Right lobe of liver (tissue), 6 donors: ENCODE measurements around the gene CRLF2. TPM values are rescaled to one million over a fixed set of nuclear protein-coding genes. Genes with fewer than 3 reads are reported as not detected.
"Not testable (repeated sequence)": the region's sequence is repeated elsewhere in the genome, so short reads cannot be mapped to it uniquely, and the experiment has no call there.

ENCODE experiments used
- ATAC-seq, 4 donors: fragments of 200-7000 bp; cut with Tn5 transposase; one replicate each; pipeline ENCODE4 v1.9.1; 2020; ENCODE audit warnings: mild to moderate bottlenecking in 4 of 4, moderate library complexity in 4 of 4
- DNase-seq, 3 donors: peaks; one replicate each; pipeline ENCODE4 v3.0.0-alpha.2; 2020
- H3K27ac ChIP-seq, 3 donors: fragments of 200-600 bp; one replicate each; pipeline ENCODE4 v1.8.0; 2022
- H3K27me3 ChIP-seq, 2 donors: fragments of 200-600 bp; one replicate each; pipeline ENCODE4 v1.8.0; 2022
- H3K36me3 ChIP-seq, 4 donors: fragments of 200-600 bp; sonication (generic) in 1 of 4; one replicate each; pipeline versions ENCODE4 v1.5.1 to v1.8.0; 2017 to 2022; ENCODE audit warnings: control low read depth in 1 of 4
- H3K4me1 ChIP-seq, 4 donors: fragments of 200-600 bp; sonication (generic) in 1 of 4; one replicate each; pipeline versions ENCODE4 v1.5.1 to v1.8.0; 2017 to 2022; ENCODE audit warnings: control low read depth in 1 of 4
- H3K4me3 ChIP-seq, 3 donors: fragments of 200-600 bp; one replicate each; pipeline ENCODE4 v1.8.0; 2022
- H3K9me3 ChIP-seq, 4 donors: fragments of 200-600 bp; sonication (generic) in 1 of 4; one replicate each; pipeline versions ENCODE4 v1.5.1 to v1.8.0; 2017 to 2022; ENCODE audit warnings: control low read depth in 1 of 4
- CTCF ChIP-seq, 4 donors: fragments of 200-600 bp in 3 of 4; fragments of 450-650 bp in 1 of 4; IDR thresholded peaks; one replicate each; pipeline versions ENCODE4 v1.5.1 to v1.8.0; 2016 to 2022; ENCODE audit warnings: antibody characterized with exemption in 4 of 4, mild to moderate bottlenecking in 2 of 4
- POLR2A ChIP-seq: fragments of 450-650 bp; IDR thresholded peaks from one replicate; pipeline ENCODE4 v1.6.1; 2017; ENCODE audit warnings: antibody characterized with exemption, mild to moderate bottlenecking
- WGBS: methylation state at CpG from one replicate; pipeline ENCODE4 v1.1.6; 2018; ENCODE audit warnings: low coverage, low lambda C conversion rate; ENCODE audit not compliant: insufficient coverage; ENCODE audit errors: missing lambda C conversion rate; 5-methylcytosine and 5-hydroxymethylcytosine counted together
- intact Hi-C, 2 donors: fragments of 100-400 bp; cut with DNase I; formaldehyde crosslinking; loops; one replicate each; pipeline versions ENCODE4 v1.11.2 to v1.14.1; 2022
- total RNA-seq, 6 experiments: library from RNA; depleted of rRNA in 2 of 6; stranded (reverse); fragments of >200 nt in 2 of 6; fragmentation: NEBNext Ultra II Directional in 3 of 6; extraction: Animal tissue kit (Norgen Biotek cat#: 25700) in 3 of 6; gene quantifications; one replicate each; pipeline versions ENCODE4 v1.1.0 to v1.2.4, GENCODE V29; 2016 to 2023
- donor health status: DM: no; HTN: yes; CAD: no.
- donor health status: DM: no; HTN: no; CAD: no.
- donor health status: DM: no; HTN: no; CAD: no.
- donor health status: DM: no; HTN: yes; CAD: no.
- donor health status: DM: no; HTN: yes; CAD: no.

The CRLF2 gene
- total RNA-seq, 6 experiments from 2014 or later, result 0.55 TPM; not detected in 5

DNA sequence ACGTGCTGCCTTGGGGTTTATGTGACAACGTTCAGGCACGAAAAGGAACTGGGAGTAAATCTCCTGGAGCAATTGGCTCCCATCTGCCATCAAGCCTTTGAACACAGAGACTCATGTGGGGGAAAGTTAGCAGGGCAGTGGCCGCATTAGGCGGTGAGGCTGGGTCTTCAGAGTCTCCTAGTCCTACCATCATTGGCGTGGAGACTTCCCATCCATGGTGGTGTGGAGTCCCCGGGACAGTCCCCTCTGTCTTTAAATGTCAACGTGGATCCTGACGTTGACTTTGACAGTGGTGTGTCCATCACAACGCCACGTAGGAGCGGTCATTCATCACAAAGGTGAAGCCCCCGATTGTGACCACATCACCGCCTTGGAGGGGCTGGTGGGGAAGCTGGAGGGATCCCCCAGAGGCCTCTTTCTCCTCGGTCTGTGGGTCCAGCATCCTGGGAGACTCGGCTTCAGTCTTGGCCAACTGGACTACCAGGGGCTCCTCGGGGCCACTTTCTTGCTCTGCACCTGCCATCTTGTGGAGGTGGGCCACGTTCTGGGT is 21.8 kb downstream of the CRLF2 start:
- TF ChIP-seq POLR2A (no peak), CTCF (IDR thresholded peaks at IDR 0.05) (no peak)
- peak in 1 of 3 donors; percentile 22 for DNase-seq
- intact Hi-C loops, result no loop called here
- ATAC-seq, result no peak
- H3K36me3 ChIP-seq, result no peaks in the 10 kb centered on the region
- H3K4me3 ChIP-seq, result no peak overlapping the region
- H3K27ac ChIP-seq, result no peak overlapping the region
- no peaks in the 10 kb centered on the region for H3K27me3 ChIP-seq
- H3K4me1 ChIP-seq, result no peaks in the 10 kb centered on the region
- WGBS, result 68% methylated on average over 5 of the region's 18 CpGs
- no peaks in the 10 kb centered on the region for H3K9me3 ChIP-seq

- no peak for TF ChIP-seq CTCF (IDR thresholded peaks at IDR 0.05)
- no peak for TF ChIP-seq POLR2A
- H3K9me3 ChIP-seq, result no peaks in the 10 kb centered on the region
- H3K4me3 ChIP-seq, result no peak overlapping the region
- WGBS, result 69% methylated on average over 4 of the region's 10 CpGs
- intact Hi-C loops, result no loop called here
- no peaks in the 10 kb centered on the region for H3K36me3 ChIP-seq
- no peak overlapping the region for H3K27ac ChIP-seq
- DNase-seq (peak in 1 of 3 donors; percentile 17), ATAC-seq (no peak)
- no peaks in the 10 kb centered on the region for H3K27me3 ChIP-seq
- no peaks in the 10 kb centered on the region for H3K4me1 ChIP-seq
These were observed 26.9 kb downstream of the CRLF2 start for GRCh38 chrX:1185561-1185960.

- ATAC-seq (no peak), DNase-seq (peak in 1 of 3 donors; percentile 17)
- Histone ChIP-seq H3K4me3 (no peak overlapping the region), H3K27ac (no peak overlapping the region), H3K4me1 (no peaks in the 10 kb centered on the region), H3K27me3 (no peaks in the 10 kb centered on the region), H3K36me3 (no peaks in the 10 kb centered on the region), H3K9me3 (no peaks in the 10 kb centered on the region)
- no peak for TF ChIP-seq POLR2A
- no peak for TF ChIP-seq CTCF (IDR thresholded peaks at IDR 0.05)
- 62% methylated on average over 4 of the region's 4 CpGs for WGBS
- intact Hi-C loops, result no loop called here
These were observed 30.2 kb downstream of the CRLF2 start for GRCh38 chrX:1182211-1182610.

DNA sequence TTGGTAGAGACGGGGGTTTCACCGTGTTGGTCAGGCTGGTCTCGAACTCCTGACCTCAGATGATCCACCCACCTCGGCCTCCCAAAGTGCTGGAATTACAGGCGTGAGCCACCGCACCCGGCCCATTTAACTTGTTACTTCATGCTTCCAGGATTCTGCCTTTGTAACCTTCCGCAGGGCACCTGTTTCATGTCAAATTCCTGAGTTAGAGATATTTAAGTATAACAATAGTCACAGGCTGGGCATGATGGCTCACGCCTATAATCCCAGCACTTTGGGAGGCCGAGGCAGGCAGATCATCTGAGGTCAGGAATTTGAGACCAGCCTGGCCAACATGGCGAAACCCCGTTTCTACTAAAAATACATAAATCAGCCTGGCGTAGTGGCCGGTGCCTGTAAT is 30.8 kb downstream of the CRLF2 start:
- H3K9me3 ChIP-seq, H3K36me3 ChIP-seq, H3K27me3 ChIP-seq, H3K4me1 ChIP-seq, ATAC-seq, DNase-seq, H3K4me3 ChIP-seq, H3K27ac ChIP-seq, intact Hi-C loops: not testable (repeated sequence)
- 69% methylated on average over 10 of the region's 14 CpGs for WGBS

GRCh38 chrX:1181170-1181569 is 31.3 kb downstream of the CRLF2 start:
- DNase-seq, result peak in 1 of 3 donors; percentile 10
- WGBS, result 74% methylated on average over 10 of the region's 11 CpGs
- ATAC-seq, result no peak
- no peak for TF ChIP-seq POLR2A
- TF ChIP-seq CTCF (IDR thresholded peaks at IDR 0.05), result no peak
- Histone ChIP-seq H3K9me3 (no peaks in the 10 kb centered on the region), H3K4me1 (no peaks in the 10 kb centered on the region), H3K4me3 (no peak overlapping the region), H3K27me3 (no peaks in the 10 kb centered on the region), H3K36me3 (no peaks in the 10 kb centered on the region), H3K27ac (no peak overlapping the region)
- intact Hi-C loops, result no loop called here
